Measurements from ENCODE around the gene DHRS2.

The DHRS2 gene

GRCh38 chr14:23612802-23613201 is 23.4 kb upstream of the DHRS2 start:
- DNase-seq (ENCODE audit: low read depth), result no peak

- no peak for DNase-seq (ENCODE audit: low read depth)
Observed at GRCh38 chr14:23613242-23614070, 22.7 kb upstream of the DHRS2 start.

GRCh38 chr14:23614395-23614828 is 21.8 kb upstream of the DHRS2 start:
- no peak for DNase-seq (ENCODE audit: low read depth)

- DNase-seq (ENCODE audit: low read depth), result no peak
Observed at GRCh38 chr14:23615856-23616255, 20.3 kb upstream of the DHRS2 start.

- no peak for DNase-seq (ENCODE audit: low read depth)
Observed at GRCh38 chr14:23617539-23617938, 18.6 kb upstream of the DHRS2 start.

- DNase-seq (ENCODE audit: low read depth), result no peak
Observed at GRCh38 chr14:23618415-23618988, 17.7 kb upstream of the DHRS2 start.

GRCh38 chr14:23620177-23620702 is 15.9 kb upstream of the DHRS2 start:
- DNase-seq (ENCODE audit: low read depth), result no peak

GRCh38 chr14:23621204-23621931 is 14.8 kb upstream of the DHRS2 start:
- DNase-seq (ENCODE audit: low read depth), result no peak

- no peak for DNase-seq (ENCODE audit: low read depth)
Observed at GRCh38 chr14:23621932-23622730, 14.0 kb upstream of the DHRS2 start.

GRCh38 chr14:23622990-23623389 is 13.2 kb upstream of the DHRS2 start:
- no peak for DNase-seq (ENCODE audit: low read depth)

- no peak for DNase-seq (ENCODE audit: low read depth)
Observed at GRCh38 chr14:23623962-23624361, 12.2 kb upstream of the DHRS2 start.

- DNase-seq (ENCODE audit: low read depth), result no peak
Observed at GRCh38 chr14:23624830-23625404, 11.2 kb upstream of the DHRS2 start.

GRCh38 chr14:23626946-23627345 is 9.2 kb upstream of the DHRS2 start:
- DNase-seq (ENCODE audit: low read depth), result no peak

GRCh38 chr14:23627961-23628360 is 8.2 kb upstream of the DHRS2 start:
- DNase-seq (ENCODE audit: low read depth), result no peak

- DNase-seq (ENCODE audit: low read depth), result no peak
Observed at GRCh38 chr14:23629204-23629603, 7.0 kb upstream of the DHRS2 start.

- DNase-seq (ENCODE audit: low read depth), result no peak
Observed at GRCh38 chr14:23629832-23630396, 6.2 kb upstream of the DHRS2 start.

- no peak for DNase-seq (ENCODE audit: low read depth)
Observed at GRCh38 chr14:23630687-23631086, 5.5 kb upstream of the DHRS2 start.

GRCh38 chr14:23631234-23631633 is 4.9 kb upstream of the DHRS2 start:
- DNase-seq (ENCODE audit: low read depth), result no peak

GRCh38 chr14:23631702-23632460 is 4.3 kb upstream of the DHRS2 start:
- DNase-seq (ENCODE audit: low read depth), result peak; percentile 58

- no peak for DNase-seq (ENCODE audit: low read depth)
Observed at GRCh38 chr14:23632461-23633159, 3.6 kb upstream of the DHRS2 start.

All from stimulated activated CD8-positive, alpha-beta memory T cell treated with anti-CD3 and anti-CD28 coated beads, Interleukin-7, amount 100 ng/mL, for 24 hours (primary cell).